Lower lobe of right lung (tissue), 2 donors: ENCODE data around the gene CACTIN. TPM values are rescaled to one million over a fixed set of nuclear protein-coding genes. Genes with fewer than 3 reads are reported as not detected.
"Not testable (repeated sequence)": the region's sequence is repeated elsewhere in the genome, so short reads cannot be mapped to it uniquely, and the experiment has no call there.

ENCODE experiments used
- ATAC-seq, 2 donors: fragments of 200-7000 bp; cut with Tn5 transposase; one replicate each; pipeline ENCODE4 v1.9.1; 2020 to 2022; ENCODE audit warnings: mild to moderate bottlenecking in 2 of 2, moderate library complexity in 2 of 2
- DNase-seq: peaks from one replicate; pipeline ENCODE4 v3.0.0-alpha.2; 2020
- H3K27ac ChIP-seq: fragments of 200-600 bp; one replicate; pipeline ENCODE4 v1.8.0; 2022
- H3K27me3 ChIP-seq: fragments of 200-600 bp; one replicate; pipeline ENCODE4 v1.8.0; 2022; ENCODE audit warnings: low read depth
- H3K36me3 ChIP-seq: fragments of 200-600 bp; one replicate; pipeline ENCODE4 v1.8.0; 2022; ENCODE audit warnings: mild to moderate bottlenecking
- H3K4me1 ChIP-seq: fragments of 200-600 bp; one replicate; pipeline ENCODE4 v1.8.0; 2022
- H3K4me3 ChIP-seq: fragments of 200-600 bp; one replicate; pipeline ENCODE4 v1.8.0; 2022; ENCODE audit warnings: mild to moderate bottlenecking
- H3K9me3 ChIP-seq: fragments of 200-600 bp; one replicate; pipeline ENCODE4 v1.8.0; 2022
- intact Hi-C: fragments of 100-400 bp; cut with DNase I; formaldehyde crosslinking; loops from one replicate; pipeline ENCODE4 v1.11.0; 2022
- total RNA-seq: library from RNA; stranded (reverse); fragmentation: NEBNext Ultra II Directional; extraction: Animal tissue kit (Norgen Biotek cat#: 25700); gene quantifications from one replicate; pipeline ENCODE4 v1.2.1, GENCODE V29; 2021
- TF ChIP-seq, protein P1 (sequence below): fragments of 200-600 bp; IDR thresholded peaks from one replicate; pipeline ENCODE4 v1.8.0; 2022; ENCODE audit warnings: antibody characterized with exemption, mild to moderate bottlenecking
- donor health status: DM: no; HTN: yes; CAD: no; lungs with severe emphysema.

CACTIN gene
- total RNA-seq, 1 donor from 2014 or later = 20.3 TPM

GRCh38 chr19:3570606-3571011 is 56.0 kb downstream of the CACTIN start:
- no peaks in the 10 kb centered on the region for H3K9me3 ChIP-seq
- TF ChIP-seq, protein P1, sequence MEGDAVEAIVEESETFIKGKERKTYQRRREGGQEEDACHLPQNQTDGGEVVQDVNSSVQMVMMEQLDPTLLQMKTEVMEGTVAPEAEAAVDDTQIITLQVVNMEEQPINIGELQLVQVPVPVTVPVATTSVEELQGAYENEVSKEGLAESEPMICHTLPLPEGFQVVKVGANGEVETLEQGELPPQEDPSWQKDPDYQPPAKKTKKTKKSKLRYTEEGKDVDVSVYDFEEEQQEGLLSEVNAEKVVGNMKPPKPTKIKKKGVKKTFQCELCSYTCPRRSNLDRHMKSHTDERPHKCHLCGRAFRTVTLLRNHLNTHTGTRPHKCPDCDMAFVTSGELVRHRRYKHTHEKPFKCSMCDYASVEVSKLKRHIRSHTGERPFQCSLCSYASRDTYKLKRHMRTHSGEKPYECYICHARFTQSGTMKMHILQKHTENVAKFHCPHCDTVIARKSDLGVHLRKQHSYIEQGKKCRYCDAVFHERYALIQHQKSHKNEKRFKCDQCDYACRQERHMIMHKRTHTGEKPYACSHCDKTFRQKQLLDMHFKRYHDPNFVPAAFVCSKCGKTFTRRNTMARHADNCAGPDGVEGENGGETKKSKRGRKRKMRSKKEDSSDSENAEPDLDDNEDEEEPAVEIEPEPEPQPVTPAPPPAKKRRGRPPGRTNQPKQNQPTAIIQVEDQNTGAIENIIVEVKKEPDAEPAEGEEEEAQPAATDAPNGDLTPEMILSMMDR = no peak
- peaks cover 14% of the 10 kb centered on the region for H3K4me1 ChIP-seq
- intact Hi-C loops = no loop called here
- DNase-seq (no peak), ATAC-seq (no peak)
- no peak overlapping the region for H3K27ac ChIP-seq
- no peaks in the 10 kb centered on the region for H3K27me3 ChIP-seq
- H3K36me3 ChIP-seq = peaks cover 8% of the 10 kb centered on the region
- no peak overlapping the region for H3K4me3 ChIP-seq

GRCh38 chr19:3570042-3570441 is 56.5 kb downstream of the CACTIN start:
- H3K27ac ChIP-seq, H3K27me3 ChIP-seq, H3K36me3 ChIP-seq, H3K4me3 ChIP-seq, DNase-seq, intact Hi-C loops, ATAC-seq, H3K9me3 ChIP-seq: not testable (repeated sequence)
- H3K4me1 ChIP-seq = peaks cover 14% of the 10 kb centered on the region

DNA sequence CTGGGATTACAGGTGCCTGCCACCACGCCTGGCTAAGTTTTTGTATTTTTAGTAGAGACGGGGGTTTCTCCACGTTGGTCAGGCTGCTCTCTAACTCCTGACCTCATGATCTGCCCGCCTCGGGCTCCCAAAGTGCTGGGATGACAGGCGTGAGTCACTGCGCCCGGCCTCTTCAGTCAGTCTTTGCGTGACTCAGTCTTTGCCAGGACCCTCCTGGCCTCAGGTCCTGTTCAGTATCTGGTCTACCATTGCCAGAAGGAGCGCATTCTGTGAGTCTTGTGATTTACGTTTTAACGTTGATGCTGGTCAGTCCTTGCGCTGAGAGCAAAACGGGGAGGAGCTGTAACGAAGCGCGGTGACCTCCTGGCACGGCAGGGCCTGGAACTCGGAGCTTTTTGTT is 61.5 kb downstream of the CACTIN start:
- DNase-seq (no peak), ATAC-seq (no peak)
- Histone ChIP-seq H3K9me3 (no peaks in the 10 kb centered on the region), H3K4me3 (no peak overlapping the region), H3K27ac (no peak overlapping the region), H3K27me3 (no peaks in the 10 kb centered on the region), H3K4me1 (no peaks in the 10 kb centered on the region), H3K36me3 (no peaks in the 10 kb centered on the region)
- TF ChIP-seq, protein P1 = no peak
- intact Hi-C loops = no loop called here

DNA sequence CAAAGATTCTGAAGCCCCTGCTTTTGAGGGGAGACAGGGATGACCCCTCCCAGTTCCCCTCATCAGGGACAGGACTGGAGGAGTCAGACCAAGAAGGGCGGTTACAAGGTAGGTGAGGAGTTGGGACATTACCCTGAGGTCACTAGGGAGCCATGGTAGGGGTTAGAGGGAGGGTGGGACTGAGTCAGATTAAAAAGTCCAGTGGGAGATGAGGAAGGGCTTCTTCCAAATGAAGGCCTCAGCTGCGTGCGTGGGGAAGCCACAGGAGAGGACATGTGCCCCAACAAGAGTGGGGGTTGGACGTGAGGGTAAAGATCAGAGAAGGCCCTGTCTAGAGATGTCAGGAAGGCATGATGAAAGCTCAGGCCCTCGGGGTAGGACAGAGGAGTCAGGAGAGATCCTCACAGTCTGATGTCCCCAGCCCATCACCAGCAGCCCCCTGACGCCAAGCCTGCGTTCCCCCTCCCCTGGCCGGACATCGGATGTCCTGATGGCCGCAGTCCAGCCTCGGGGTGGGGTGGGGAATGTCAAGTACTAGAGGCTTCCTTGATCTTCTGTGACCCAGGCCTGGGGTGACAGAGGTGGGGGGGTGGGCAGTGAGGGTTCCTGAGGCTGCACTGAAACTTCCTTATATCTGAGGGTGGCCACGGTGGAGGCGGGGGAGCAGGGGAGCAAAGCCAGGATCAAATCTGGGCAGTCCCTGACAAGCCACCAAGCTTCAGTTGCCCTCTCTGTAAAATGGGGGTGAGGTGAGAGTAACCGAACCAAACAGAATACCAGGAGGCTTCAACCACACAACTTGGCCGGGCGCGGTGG is 62.7 kb downstream of the CACTIN start:
- DNase-seq = no peak
- Histone ChIP-seq H3K4me1 (no peaks in the 10 kb centered on the region), H3K4me3 (no peak overlapping the region), H3K36me3 (no peaks in the 10 kb centered on the region), H3K27me3 (no peaks in the 10 kb centered on the region), H3K27ac (no peak overlapping the region), H3K9me3 (no peaks in the 10 kb centered on the region)
- TF ChIP-seq, protein P1 = no peak
- no peak for ATAC-seq
- intact Hi-C loops = no loop called here

Other genes with a start within 250 kb of the CACTIN start
- gene SMIM24, start 146.3 kb downstream of the CACTIN start, total RNA-seq = not detected
- gene SMIM44, start 143.3 kb downstream of the CACTIN start, total RNA-seq = not detected
- 9.9 TPM for gene DOHH, start 126.1 kb downstream of the CACTIN start, total RNA-seq
- 34.1 TPM for gene FZR1, start 120.5 kb downstream of the CACTIN start, total RNA-seq
- 2.2 TPM for gene TEKTIP1, start 87.6 kb downstream of the CACTIN start, total RNA-seq
- gene MFSD12, start 69.2 kb downstream of the CACTIN start, total RNA-seq = 80.7 TPM
- 60.9 TPM for gene HMG20B, start 53.8 kb downstream of the CACTIN start, total RNA-seq
- 4.2 TPM for gene GIPC3, start 41.3 kb downstream of the CACTIN start, total RNA-seq
- 4.9 TPM for gene TBXA2R, start 19.9 kb downstream of the CACTIN start, total RNA-seq
- gene PIP5K1C, start 73.7 kb upstream of the CACTIN start, total RNA-seq = 43.6 TPM
- 34.4 TPM for gene TJP3, start 81.6 kb upstream of the CACTIN start, total RNA-seq
- gene APBA3, start 134.9 kb upstream of the CACTIN start, total RNA-seq = 18.2 TPM
- gene MRPL54, start 135.9 kb upstream of the CACTIN start, total RNA-seq = 59.4 TPM
- not detected for gene RAX2, start 145.4 kb upstream of the CACTIN start, total RNA-seq
- gene MATK, start 159.6 kb upstream of the CACTIN start, total RNA-seq = 11.3 TPM
- 0.41 TPM for gene ZFR2, start 242.2 kb upstream of the CACTIN start, total RNA-seq